ENCODE measurements around the gene SV2C. TPM values are rescaled to one million over a fixed set of nuclear protein-coding genes. Genes with fewer than 3 reads are reported as not detected.

Gene SV2C
- total and polyA plus RNA-seq, 2 donors (not counting 1 experiment from before 2014, with no cell fraction given): not detected

GRCh38 chr5:76134003-76134402 lies 50.8 kb downstream of the SV2C start:
- no peaks in the 10 kb centered on the region for H3K27me3 ChIP-seq (ENCODE audit: control insufficient read depth, insufficient read depth, low read length)
- TF ChIP-seq EZH2 (IDR thresholded peaks at IDR 0.05; ENCODE audit: low read length, missing control alignments) (no peak), CTCF (conservative IDR thresholded peaks at IDR 0.05 in 1 of 2, IDR thresholded peaks at IDR 0.05 in 1 of 2; ENCODE audit: low read depth in 1 of 2, low read length in 2 of 2) (no peak)
- no peaks in the 10 kb centered on the region for H4K20me1 ChIP-seq (ENCODE audit: control insufficient read depth, extremely low read depth, insufficient read depth, low read length)
- no peak overlapping the region for H2AFZ ChIP-seq (ENCODE audit: low read length)
- H3K79me2 ChIP-seq (ENCODE audit: control insufficient read depth, insufficient read depth, low read length): no peaks in the 10 kb centered on the region
- H3K27ac ChIP-seq (ENCODE audit: insufficient read depth, low read length): no peak overlapping the region
- DNase-seq (ENCODE audit: low read depth in 2 of 2): no peak
- H3K9me3 ChIP-seq (ENCODE audit: control insufficient read depth, insufficient read depth, low read depth, low read length): no peaks in the 10 kb centered on the region
- no peak overlapping the region for H3K9ac ChIP-seq (ENCODE audit: insufficient read depth, low read length)
- no peaks in the 10 kb centered on the region for H3K4me1 ChIP-seq (ENCODE audit: control insufficient read depth, extremely low read depth, insufficient read depth, low read length)
- no peak overlapping the region for H3K4me3 ChIP-seq (replicated peaks in 1 of 4; ENCODE audit: control extremely low read depth in 1 of 4, insufficient read depth in 1 of 4, low read depth in 3 of 4, low read length in 4 of 4)
- no peaks in the 10 kb centered on the region for H3K36me3 ChIP-seq (ENCODE audit: control insufficient read depth, insufficient read depth, low read length)
- no peak overlapping the region for H3K4me2 ChIP-seq (ENCODE audit: extremely low read depth, insufficient read depth, low read length)

GRCh38 chr5:76134646-76135045 lies 51.5 kb downstream of the SV2C start:
- H3K4me2 ChIP-seq (ENCODE audit: extremely low read depth, insufficient read depth, low read length): no peak overlapping the region
- no peaks in the 10 kb centered on the region for H3K9me3 ChIP-seq (ENCODE audit: control insufficient read depth, insufficient read depth, low read depth, low read length)
- no peaks in the 10 kb centered on the region for H4K20me1 ChIP-seq (ENCODE audit: control insufficient read depth, extremely low read depth, insufficient read depth, low read length)
- DNase-seq (ENCODE audit: low read depth in 2 of 2): no peak
- H3K27me3 ChIP-seq (ENCODE audit: control insufficient read depth, insufficient read depth, low read length): no peaks in the 10 kb centered on the region
- no peaks in the 10 kb centered on the region for H3K79me2 ChIP-seq (ENCODE audit: control insufficient read depth, insufficient read depth, low read length)
- H3K4me1 ChIP-seq (ENCODE audit: control insufficient read depth, extremely low read depth, insufficient read depth, low read length): no peaks in the 10 kb centered on the region
- no peak overlapping the region for H2AFZ ChIP-seq (ENCODE audit: low read length)
- no peak overlapping the region for H3K27ac ChIP-seq (ENCODE audit: insufficient read depth, low read length)
- H3K4me3 ChIP-seq (replicated peaks in 1 of 4; ENCODE audit: control extremely low read depth in 1 of 4, insufficient read depth in 1 of 4, low read depth in 3 of 4, low read length in 4 of 4): no peak overlapping the region
- no peak overlapping the region for H3K9ac ChIP-seq (ENCODE audit: insufficient read depth, low read length)
- no peak for TF ChIP-seq CTCF (conservative IDR thresholded peaks at IDR 0.05 in 1 of 2, IDR thresholded peaks at IDR 0.05 in 1 of 2; ENCODE audit: low read depth in 1 of 2, low read length in 2 of 2)
- no peak for TF ChIP-seq EZH2 (IDR thresholded peaks at IDR 0.05; ENCODE audit: low read length, missing control alignments)
- H3K36me3 ChIP-seq (ENCODE audit: control insufficient read depth, insufficient read depth, low read length): no peaks in the 10 kb centered on the region

- Histone ChIP-seq H3K4me3 (replicated peaks in 1 of 4; ENCODE audit: control extremely low read depth in 1 of 4, insufficient read depth in 1 of 4, low read depth in 3 of 4, low read length in 4 of 4) (no peak overlapping the region), H3K27me3 (ENCODE audit: control insufficient read depth, insufficient read depth, low read length) (no peaks in the 10 kb centered on the region), H4K20me1 (ENCODE audit: control insufficient read depth, extremely low read depth, insufficient read depth, low read length) (no peaks in the 10 kb centered on the region), H3K9ac (ENCODE audit: insufficient read depth, low read length) (no peak overlapping the region), H3K4me2 (ENCODE audit: extremely low read depth, insufficient read depth, low read length) (no peak overlapping the region), H3K36me3 (ENCODE audit: control insufficient read depth, insufficient read depth, low read length) (no peaks in the 10 kb centered on the region), H3K79me2 (ENCODE audit: control insufficient read depth, insufficient read depth, low read length) (no peaks in the 10 kb centered on the region), H2AFZ (ENCODE audit: low read length) (no peak overlapping the region), H3K27ac (ENCODE audit: insufficient read depth, low read length) (no peak overlapping the region), H3K4me1 (ENCODE audit: control insufficient read depth, extremely low read depth, insufficient read depth, low read length) (no peaks in the 10 kb centered on the region), H3K9me3 (ENCODE audit: control insufficient read depth, insufficient read depth, low read depth, low read length) (no peaks in the 10 kb centered on the region)
- DNase-seq (ENCODE audit: low read depth in 2 of 2): no peak
- TF ChIP-seq CTCF (conservative IDR thresholded peaks at IDR 0.05 in 1 of 2, IDR thresholded peaks at IDR 0.05 in 1 of 2; ENCODE audit: low read depth in 1 of 2, low read length in 2 of 2): no peak
Measured at GRCh38 chr5:76137887-76138542, 54.8 kb downstream of the SV2C start.

Data from fibroblast of lung (primary cell).